Fibroblast of skin of left quadriceps (primary cell): ENCODE measurements around the gene TNNI3.
"Not testable (repeated sequence)": the region's sequence is repeated elsewhere in the genome, so short reads cannot be mapped to it uniquely, and the experiment has no call there.

Experiments
- DNase-seq, 2 experiments: peaks; one replicate each; pipeline ENCODE4 v3.0.0-alpha.2; 2013; ENCODE audit warnings: low read depth in 2 of 2

TNNI3 gene

DNA sequence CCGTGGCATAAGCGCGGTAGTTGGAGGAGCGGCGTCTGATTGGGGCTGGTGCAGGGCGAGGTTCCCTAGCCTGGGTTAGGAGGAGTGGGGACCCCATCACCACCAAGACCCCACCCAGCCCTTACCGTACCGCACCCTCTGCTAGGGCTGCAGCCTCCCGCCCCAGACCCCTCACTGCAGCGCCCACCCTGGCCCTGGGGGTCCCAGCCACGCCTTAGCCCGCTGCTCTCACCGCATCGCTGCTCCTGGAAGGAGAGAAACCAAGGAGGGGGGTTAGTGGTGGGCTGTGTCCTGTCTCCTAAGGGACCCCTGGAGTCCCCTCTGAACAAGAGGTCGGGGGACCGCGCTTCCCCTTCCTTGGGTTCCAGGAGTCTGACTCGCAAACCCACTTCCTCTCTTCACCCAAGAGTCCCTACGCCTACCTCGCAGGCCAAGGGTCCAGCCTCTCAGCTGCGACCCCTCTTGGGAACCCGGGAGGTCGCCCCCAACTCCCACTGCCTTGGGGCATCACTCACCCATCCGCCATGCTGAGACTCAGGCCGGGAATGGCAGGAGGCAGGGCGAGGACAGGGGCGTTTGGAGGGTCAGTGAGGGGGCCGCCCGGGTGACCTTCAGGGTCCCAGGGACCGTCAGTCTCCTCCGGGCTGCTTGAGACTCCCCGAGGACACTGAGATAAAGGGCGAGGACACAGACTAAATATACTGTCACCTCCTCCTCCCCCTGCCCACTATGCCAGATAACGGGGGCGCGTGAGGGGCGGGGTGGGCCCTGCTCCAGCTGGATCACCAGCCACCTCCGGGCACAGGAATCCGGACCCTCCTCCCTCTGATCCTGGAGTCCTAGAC lies at the start of gene TNNI3:
Gene TNNI3, minus strand, starts transcription at position 669 of the 845 bp plus-strand sequence. Its CDS starts 143 bp downstream, at position 526.
- DNase-seq: no peak

GRCh38 chr19:55206664-55207500 lies 49.4 kb upstream of the TNNI3 start:
- DNase-seq: peak; percentile 50 to 57

GRCh38 chr19:55202199-55202598 lies 44.7 kb upstream of the TNNI3 start:
- not testable (repeated sequence) for DNase-seq

DNA sequence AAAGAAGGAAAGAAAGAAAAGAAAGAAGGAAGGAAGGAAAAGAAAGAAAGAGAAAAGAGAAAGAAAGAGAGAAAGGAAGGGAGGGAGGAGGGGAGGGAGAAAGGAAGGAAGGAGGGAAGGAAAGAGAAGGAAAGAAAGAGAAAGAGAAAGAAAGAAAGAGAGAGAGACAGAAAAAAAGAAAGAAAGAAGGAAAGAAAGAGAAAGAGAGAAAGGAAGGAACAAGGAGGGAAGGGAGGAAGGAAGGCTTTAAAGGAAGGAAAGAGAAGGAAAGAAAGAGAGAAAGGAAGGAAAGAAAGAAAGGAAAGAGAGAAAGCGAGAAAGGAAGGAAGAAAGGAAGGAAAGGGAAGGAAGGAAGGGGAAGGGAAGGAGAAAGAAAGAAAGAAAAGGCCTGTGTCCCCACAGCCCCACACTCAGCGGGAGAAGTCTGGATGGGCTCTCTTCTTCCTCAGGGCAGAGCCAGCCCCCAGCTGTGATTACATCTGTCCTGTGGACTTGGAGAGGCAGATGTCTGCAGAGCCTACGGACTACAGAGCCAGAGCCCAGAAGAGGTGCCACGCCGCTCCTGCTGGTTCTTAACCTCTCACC lies 42.2 kb upstream of the TNNI3 start:
- no peak for DNase-seq

DNA sequence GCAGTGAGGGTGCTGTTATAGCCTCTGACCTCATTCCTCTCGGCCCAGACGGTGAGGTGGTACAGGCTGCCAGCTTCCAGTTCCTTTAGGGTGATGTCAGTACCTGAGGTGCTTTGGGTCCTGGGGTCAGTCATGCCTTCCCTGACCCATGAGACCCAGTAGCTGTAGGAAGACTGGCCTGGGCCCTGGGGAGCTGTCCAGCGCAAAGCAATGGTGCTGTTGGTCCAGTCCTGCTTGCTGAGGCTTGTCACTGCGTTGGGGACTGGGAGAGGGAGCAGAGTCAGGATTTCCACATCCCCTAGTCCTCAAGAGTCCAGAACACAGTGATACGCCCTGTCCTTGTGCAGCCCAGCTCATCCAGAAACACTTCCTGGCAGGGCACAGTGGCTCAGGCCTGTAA lies 41.1 kb upstream of the TNNI3 start:
- DNase-seq: no peak

DNA sequence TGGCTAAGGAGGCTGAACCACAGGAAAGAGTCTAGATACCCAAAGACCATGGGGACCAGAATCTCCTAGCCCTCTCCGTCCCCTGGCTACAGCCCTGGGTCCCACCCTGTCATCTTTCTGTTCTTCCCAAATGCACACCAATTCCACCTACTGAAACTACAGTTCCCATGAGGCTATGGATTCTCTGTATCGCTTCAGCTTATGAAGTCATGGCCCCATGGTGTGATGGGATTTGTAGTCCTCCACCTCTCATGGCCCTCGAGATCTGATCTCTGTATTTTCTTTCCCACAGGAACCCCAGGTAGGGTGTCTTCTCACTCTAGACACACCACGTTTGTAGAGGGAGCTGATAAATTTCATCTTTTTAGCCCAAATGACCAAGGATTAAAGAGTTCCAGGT lies 40.0 kb upstream of the TNNI3 start:
- DNase-seq: no peak

GRCh38 chr19:55196803-55197202 lies 39.3 kb upstream of the TNNI3 start:
- no peak for DNase-seq

DNA sequence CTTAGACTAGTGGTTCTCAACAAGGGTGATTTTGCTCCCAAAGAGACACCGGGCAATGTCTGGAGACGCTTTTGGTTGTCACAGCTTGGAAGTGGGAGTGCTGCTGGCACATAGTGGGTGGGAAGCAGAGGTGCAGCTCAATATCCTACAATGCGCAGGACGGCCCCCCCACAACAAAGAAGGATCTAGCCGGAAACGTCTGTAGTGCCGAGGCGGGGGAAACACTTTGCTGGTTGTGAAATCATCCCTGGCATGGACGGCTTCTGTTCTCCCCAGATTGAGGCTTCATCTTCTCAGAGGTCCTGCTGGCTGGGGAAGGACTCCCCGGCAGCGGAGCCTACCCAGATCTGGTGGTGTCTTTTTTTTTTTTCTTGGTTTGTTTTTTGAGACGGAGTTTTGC lies 35.9 kb upstream of the TNNI3 start:
- no peak for DNase-seq

DNA sequence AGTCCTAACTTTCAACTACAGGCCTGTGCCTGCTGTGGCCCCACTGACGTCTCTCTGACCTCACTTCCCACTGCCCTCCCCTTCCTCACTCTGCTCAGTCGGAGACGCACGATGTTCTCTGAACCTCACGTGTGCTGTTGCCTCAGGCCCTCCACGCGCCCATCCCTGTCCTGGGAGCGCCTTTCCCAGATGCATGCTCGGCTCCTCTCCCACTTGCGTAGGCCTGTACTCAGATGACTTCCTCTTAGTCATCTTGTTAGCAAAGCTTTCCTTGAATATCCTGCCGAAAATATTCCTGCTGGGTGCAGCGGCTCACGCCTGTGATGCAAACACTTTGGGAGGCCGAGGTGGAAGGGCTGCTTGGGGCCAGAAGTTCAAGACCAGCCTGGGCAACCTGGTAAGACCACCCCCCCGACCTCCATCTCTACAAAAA lies 31.9 kb upstream of the TNNI3 start:
- DNase-seq: peak; percentile 59 to 65

GRCh38 chr19:55188625-55189024 lies 31.1 kb upstream of the TNNI3 start:
- DNase-seq: no peak

DNA sequence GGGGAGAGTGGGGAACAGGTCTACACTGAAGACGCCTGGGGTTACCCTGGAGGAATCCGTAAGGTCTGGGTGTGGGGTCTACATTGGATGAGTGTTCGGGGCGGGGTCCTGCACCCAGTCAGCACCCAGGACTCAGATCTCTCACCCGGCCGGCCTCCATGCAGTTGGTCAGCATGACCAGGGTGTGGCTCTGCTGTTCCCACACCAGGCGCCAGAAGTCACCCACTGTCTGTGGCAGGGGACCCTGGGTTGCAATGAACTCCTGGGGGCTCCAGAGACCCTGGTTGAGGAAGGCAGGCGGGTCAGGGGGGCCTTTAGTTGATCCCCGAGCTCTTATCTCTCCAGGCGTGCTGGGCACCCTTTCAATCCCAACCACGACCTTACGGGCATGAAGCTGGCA lies 28.5 kb upstream of the TNNI3 start:
- DNase-seq: no peak

GRCh38 chr19:55181740-55182139 lies 24.2 kb upstream of the TNNI3 start:
- no peak for DNase-seq

DNA sequence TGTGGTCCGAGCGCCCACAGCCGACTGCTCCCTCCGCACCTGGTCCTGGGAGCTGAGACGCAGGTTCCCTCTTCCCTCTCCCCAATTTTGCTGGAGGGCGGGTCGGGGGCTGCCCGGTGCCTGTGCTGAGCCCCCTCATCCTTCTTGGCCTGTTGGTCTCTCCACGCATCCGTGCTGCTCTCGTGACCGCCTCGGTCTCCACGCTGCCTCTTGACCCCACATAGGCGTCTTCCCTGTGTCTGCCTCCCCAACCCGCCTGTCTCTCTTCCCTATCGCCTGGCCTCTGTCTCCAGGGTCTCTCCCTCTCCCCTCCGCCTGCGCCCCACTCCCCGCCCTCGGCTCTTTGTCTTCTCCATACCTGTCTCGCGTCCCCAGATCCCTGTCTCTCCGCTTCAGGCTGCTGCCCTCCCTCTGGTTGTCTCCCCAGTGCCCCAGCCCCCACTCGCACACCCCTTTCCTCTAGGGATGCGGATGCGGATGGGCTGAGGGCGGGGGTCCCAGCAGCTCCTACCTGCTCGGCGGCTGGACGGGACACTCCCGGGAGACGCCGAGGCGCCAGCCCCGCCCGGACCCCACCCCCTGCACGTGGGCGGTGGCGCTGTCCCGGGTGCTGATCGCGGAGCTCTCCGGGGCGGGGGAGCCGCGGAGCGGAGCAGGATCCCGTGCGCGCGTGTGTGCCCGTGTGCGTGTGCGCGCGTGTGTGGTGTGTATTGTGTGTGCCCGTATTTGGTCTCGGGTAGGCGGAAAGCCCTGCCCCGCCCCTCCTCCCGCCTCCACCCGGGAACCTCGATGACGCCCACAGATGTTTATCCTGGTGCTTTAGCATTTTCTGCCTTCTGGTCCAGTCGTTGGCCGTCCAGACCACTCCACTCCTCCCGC lies 22.3 kb upstream of the TNNI3 start, which contains the start of gene SYT5:
Gene SYT5, minus strand, starts transcription at position 684 of the 879 bp plus-strand sequence. CDS start 1,248 bp downstream, outside the sequence.
- DNase-seq: no peak

DNA sequence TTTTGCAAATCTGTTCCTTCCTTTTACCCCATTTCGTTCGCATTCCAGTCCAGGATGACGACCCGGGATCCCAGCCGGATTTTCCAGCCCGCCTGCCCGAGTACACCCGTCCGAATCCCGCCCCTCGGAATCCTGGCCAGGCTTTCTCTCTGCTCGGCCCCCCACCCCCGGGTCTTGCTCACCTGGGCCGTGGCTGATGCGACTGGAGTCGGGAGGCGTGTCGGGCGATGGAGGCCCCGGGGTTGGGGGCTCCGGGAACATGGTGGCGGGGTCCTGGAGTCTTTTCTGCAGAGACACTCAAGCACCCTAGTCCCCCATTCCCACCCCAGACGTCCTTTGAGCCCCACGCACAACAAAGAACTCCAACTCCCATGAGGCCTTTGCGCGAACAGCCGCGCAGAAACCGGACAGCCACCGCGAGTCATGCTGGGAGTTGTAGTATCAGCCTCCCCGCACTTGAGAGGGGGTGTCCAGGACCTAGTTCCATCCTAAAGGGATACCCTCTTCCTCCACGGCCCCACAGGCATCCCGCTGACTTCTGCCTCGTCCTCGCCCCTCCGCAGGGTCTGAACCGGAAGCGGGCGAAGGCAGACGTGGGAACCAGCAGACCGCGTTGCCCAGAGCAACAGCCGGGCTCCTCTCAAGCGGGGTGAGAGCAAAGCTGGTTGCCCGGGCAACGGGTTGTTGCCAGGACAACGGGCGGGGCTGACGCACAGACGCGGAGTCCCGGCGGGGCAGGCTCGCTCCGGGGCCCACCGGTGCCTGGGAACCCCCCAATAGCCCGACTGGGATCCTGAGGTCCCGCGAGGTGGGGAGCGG lies 21.5 kb upstream of the TNNI3 start:
- DNase-seq: peak; percentile 36 to 43

DNA sequence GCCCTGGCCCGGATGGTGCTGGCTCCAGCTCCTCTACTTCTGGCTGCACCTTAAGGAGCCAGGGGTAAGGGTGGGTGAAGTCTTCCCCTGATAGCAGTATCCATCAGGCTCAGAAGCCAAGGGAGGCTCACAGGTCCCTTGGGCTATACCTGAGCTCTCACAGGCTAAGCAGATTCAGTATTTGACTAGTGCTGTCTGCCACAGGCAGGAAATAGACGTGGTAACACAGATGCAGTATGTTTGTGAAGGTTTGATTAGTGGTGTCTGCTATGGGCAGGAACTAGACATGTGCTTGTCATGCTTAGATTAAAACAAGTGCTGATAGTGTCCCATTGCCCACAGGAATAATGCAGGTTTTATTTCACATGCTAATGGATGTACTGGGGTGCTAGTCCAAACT lies 18.5 kb upstream of the TNNI3 start:
- DNase-seq: no peak

- DNase-seq: no peak
Observed at GRCh38 chr19:55175117-55175867, 17.8 kb upstream of the TNNI3 start.

DNA sequence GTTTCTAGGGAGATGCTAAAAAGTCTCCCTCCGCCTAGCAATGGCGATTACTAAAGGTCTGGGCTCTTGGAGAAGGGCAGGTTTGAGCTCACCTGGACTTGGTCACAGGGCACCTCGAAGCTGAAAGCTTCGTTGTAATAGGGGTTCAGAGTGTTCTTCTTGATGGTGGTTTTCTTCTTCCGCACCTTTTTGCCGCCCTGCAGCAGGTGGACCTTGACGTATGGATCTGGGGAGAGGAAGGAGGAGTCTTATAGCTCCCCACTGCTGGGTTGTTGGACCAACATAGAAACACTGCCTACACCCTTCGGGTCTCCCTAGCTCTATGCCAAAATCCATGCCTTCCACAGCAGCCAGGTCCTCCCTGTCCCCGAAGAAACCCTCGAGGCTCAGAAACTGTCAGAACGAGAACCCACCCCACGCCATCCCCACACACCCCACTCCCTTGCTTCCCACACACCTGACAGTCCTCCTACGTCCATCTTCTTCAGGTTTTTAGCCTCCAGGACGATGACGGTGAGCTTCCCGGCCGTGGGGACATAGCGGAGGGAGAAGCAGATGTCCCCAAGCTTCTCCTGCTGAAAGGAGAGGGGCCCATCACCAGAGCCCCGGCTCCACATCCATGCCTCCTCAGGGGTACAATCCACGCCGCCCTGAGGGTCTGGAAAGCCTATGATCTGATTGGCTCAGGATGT lies 17.0 kb upstream of the TNNI3 start:
- DNase-seq: no peak

- peak; percentile 42 for DNase-seq
Observed at GRCh38 chr19:55173714-55174409, 16.3 kb upstream of the TNNI3 start.
